ENCODE measurements around the gene WDFY4. TPM values are rescaled to one million over a fixed set of nuclear protein-coding genes. Genes with fewer than 3 reads are reported as not detected.

The WDFY4 gene

DNA sequence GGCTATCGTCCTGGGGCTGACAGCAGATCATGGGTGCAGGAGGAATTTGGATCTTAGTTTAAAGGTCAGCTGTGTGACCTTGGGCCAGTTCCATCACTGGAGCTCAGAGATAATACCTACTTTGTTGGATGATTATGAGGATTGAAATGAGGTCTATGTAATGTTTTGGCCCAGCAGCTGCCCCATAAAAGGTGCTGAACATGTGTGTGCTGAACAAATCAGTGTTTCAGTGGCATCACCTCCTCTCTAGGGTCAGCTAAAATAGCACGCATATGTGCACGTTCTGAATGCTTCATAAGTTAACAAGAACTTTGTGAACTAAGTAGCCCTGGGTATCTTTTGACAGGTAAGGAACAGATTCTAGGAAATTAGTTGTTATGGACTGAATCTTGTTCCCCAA is 339.8 kb downstream of the WDFY4 start:
- Histone ChIP-seq H3K18ac (ENCODE audit: low read length) (no peak overlapping the region), H3K4me1 (ENCODE audit: control insufficient read depth, low read depth, low read length) (no peaks in the 10 kb centered on the region), H3K27ac (ENCODE audit: low read depth, low read length) (no peak overlapping the region), H2AK5ac (ENCODE audit: low read length) (no peak overlapping the region), H3K4me2 (ENCODE audit: low read length) (no peak overlapping the region), H2BK5ac (ENCODE audit: low read length) (no peak overlapping the region), H4K8ac (ENCODE audit: low read depth, low read length) (no peak overlapping the region), H3K56ac (ENCODE audit: low read length) (no peak overlapping the region), H3K79me1 (ENCODE audit: low read length) (no peaks in the 10 kb centered on the region), H2BK120ac (ENCODE audit: low read depth, low read length) (no peak overlapping the region), H3K9ac (ENCODE audit: low read length) (no peak overlapping the region), H3K4me3 (ENCODE audit: low read length) (no peak overlapping the region), H2BK15ac (replicated peaks; ENCODE audit: low read depth) (no peak overlapping the region), H3K36me3 (ENCODE audit: control insufficient read depth, insufficient read depth, low read length) (no peaks in the 10 kb centered on the region), H3K4ac (ENCODE audit: low read depth, low read length) (no peak overlapping the region), H4K5ac (ENCODE audit: low read length) (no peak overlapping the region), H3K23ac (ENCODE audit: low read length) (no peak overlapping the region), H3K27me3 (ENCODE audit: insufficient read depth, low read length, poor library complexity) (no peaks in the 10 kb centered on the region), H3K79me2 (ENCODE audit: control insufficient read depth, insufficient read depth, low read length) (no peaks in the 10 kb centered on the region)
- no CpG with 5 or more reads among the region's 3 CpGs for WGBS (ENCODE audit: extremely low coverage, insufficient coverage, low lambda C conversion rate)
- DNase-seq: no peak

GRCh38 chr10:49025347-49025983 is 340.8 kb downstream of the WDFY4 start:
- Histone ChIP-seq H3K9ac (ENCODE audit: low read length) (no peak overlapping the region), H3K4me3 (ENCODE audit: low read length) (no peak overlapping the region), H4K8ac (ENCODE audit: low read depth, low read length) (no peak overlapping the region), H3K4ac (ENCODE audit: low read depth, low read length) (no peak overlapping the region), H3K56ac (ENCODE audit: low read length) (no peak overlapping the region), H3K18ac (ENCODE audit: low read length) (no peak overlapping the region), H3K4me2 (ENCODE audit: low read length) (no peak overlapping the region), H3K27me3 (ENCODE audit: insufficient read depth, low read length, poor library complexity) (no peaks in the 10 kb centered on the region), H3K27ac (ENCODE audit: low read depth, low read length) (no peak overlapping the region), H3K23ac (ENCODE audit: low read length) (no peak overlapping the region), H2BK15ac (replicated peaks; ENCODE audit: low read depth) (no peak overlapping the region), H2AK5ac (ENCODE audit: low read length) (no peak overlapping the region), H3K36me3 (ENCODE audit: control insufficient read depth, insufficient read depth, low read length) (no peaks in the 10 kb centered on the region), H2BK120ac (ENCODE audit: low read depth, low read length) (no peak overlapping the region), H2BK5ac (ENCODE audit: low read length) (no peak overlapping the region), H3K79me1 (ENCODE audit: low read length) (no peaks in the 10 kb centered on the region), H3K79me2 (ENCODE audit: control insufficient read depth, insufficient read depth, low read length) (no peaks in the 10 kb centered on the region), H3K4me1 (ENCODE audit: control insufficient read depth, low read depth, low read length) (no peaks in the 10 kb centered on the region), H4K5ac (ENCODE audit: low read length) (no peak overlapping the region)
- no CpG with 5 or more reads among the region's 7 CpGs for WGBS (ENCODE audit: extremely low coverage, insufficient coverage, low lambda C conversion rate)
- DNase-seq: no peak

- Histone ChIP-seq H4K8ac (ENCODE audit: low read depth, low read length) (no peak overlapping the region), H2BK120ac (ENCODE audit: low read depth, low read length) (no peak overlapping the region), H3K36me3 (ENCODE audit: control insufficient read depth, insufficient read depth, low read length) (no peaks in the 10 kb centered on the region), H3K4me3 (ENCODE audit: low read length) (no peak overlapping the region), H3K23ac (ENCODE audit: low read length) (no peak overlapping the region), H3K27me3 (ENCODE audit: insufficient read depth, low read length, poor library complexity) (no peaks in the 10 kb centered on the region), H3K9ac (ENCODE audit: low read length) (no peak overlapping the region), H2BK5ac (ENCODE audit: low read length) (no peak overlapping the region), H3K4me2 (ENCODE audit: low read length) (no peak overlapping the region), H2BK15ac (replicated peaks; ENCODE audit: low read depth) (no peak overlapping the region), H2AK5ac (ENCODE audit: low read length) (no peak overlapping the region), H3K79me2 (ENCODE audit: control insufficient read depth, insufficient read depth, low read length) (no peaks in the 10 kb centered on the region), H4K5ac (ENCODE audit: low read length) (no peak overlapping the region), H3K18ac (ENCODE audit: low read length) (no peak overlapping the region), H3K27ac (ENCODE audit: low read depth, low read length) (no peak overlapping the region), H3K4ac (ENCODE audit: low read depth, low read length) (no peak overlapping the region), H3K56ac (ENCODE audit: low read length) (no peak overlapping the region), H3K79me1 (ENCODE audit: low read length) (no peaks in the 10 kb centered on the region), H3K4me1 (ENCODE audit: control insufficient read depth, low read depth, low read length) (no peaks in the 10 kb centered on the region)
- DNase-seq: no peak
- WGBS (ENCODE audit: extremely low coverage, insufficient coverage, low lambda C conversion rate): no CpG with 5 or more reads among the region's 2 CpGs
Observed at GRCh38 chr10:49028639-49029038, 344.0 kb downstream of the WDFY4 start.

GRCh38 chr10:49029666-49030065 is 345.0 kb downstream of the WDFY4 start:
- Histone ChIP-seq H2BK15ac (replicated peaks; ENCODE audit: low read depth) (no peak overlapping the region), H3K79me1 (ENCODE audit: low read length) (no peaks in the 10 kb centered on the region), H3K56ac (ENCODE audit: low read length) (no peak overlapping the region), H3K79me2 (ENCODE audit: control insufficient read depth, insufficient read depth, low read length) (no peaks in the 10 kb centered on the region), H3K4me2 (ENCODE audit: low read length) (no peak overlapping the region), H4K8ac (ENCODE audit: low read depth, low read length) (no peak overlapping the region), H3K36me3 (ENCODE audit: control insufficient read depth, insufficient read depth, low read length) (no peaks in the 10 kb centered on the region), H3K27ac (ENCODE audit: low read depth, low read length) (no peak overlapping the region), H2BK5ac (ENCODE audit: low read length) (no peak overlapping the region), H3K23ac (ENCODE audit: low read length) (no peak overlapping the region), H2AK5ac (ENCODE audit: low read length) (no peak overlapping the region), H3K4me3 (ENCODE audit: low read length) (no peak overlapping the region), H4K5ac (ENCODE audit: low read length) (no peak overlapping the region), H3K9ac (ENCODE audit: low read length) (no peak overlapping the region), H3K4me1 (ENCODE audit: control insufficient read depth, low read depth, low read length) (no peaks in the 10 kb centered on the region), H3K18ac (ENCODE audit: low read length) (no peak overlapping the region), H3K4ac (ENCODE audit: low read depth, low read length) (no peak overlapping the region), H2BK120ac (ENCODE audit: low read depth, low read length) (no peak overlapping the region), H3K27me3 (ENCODE audit: insufficient read depth, low read length, poor library complexity) (no peaks in the 10 kb centered on the region)
- WGBS (ENCODE audit: extremely low coverage, insufficient coverage, low lambda C conversion rate): no CpG with 5 or more reads among the region's 1 CpG
- no peak for DNase-seq

Small RNAs within 50 kb of the gene (small RNA-seq; reads per million reads assigned to genes)
- not detected for gene MIR4294 (ENCODE audit: insufficient read depth)

Measured in mesendoderm (in vitro differentiated cells).